NT2/D1 (cell line): ENCODE measurements around the gene FARP1.

Source experiments
- YY1 ChIP-seq: IDR thresholded peaks from 2 replicates; pipeline ENCODE4 v1.6.1; 2011; ENCODE audit not compliant: insufficient read length, insufficient read depth
- ZNF274 ChIP-seq: IDR thresholded peaks from 2 replicates; pipeline ENCODE4 v1.6.1; 2011; ENCODE audit warnings: mild to moderate bottlenecking, low read depth, low read length

GRCh38 chr13:98462241-98462882 lies 319.5 kb downstream of the FARP1 start:
- TF ChIP-seq YY1 (no peak), ZNF274 (no peak)
